ENCODE measurements around the gene LRCH4.

Gene LRCH4

GRCh38 chr7:100602889-100603725, 17.2 kb upstream of the LRCH4 start:
- no peak overlapping the region for H3K4me3 ChIP-seq (ENCODE audit: insufficient read depth, low read length, poor library complexity, severe bottlenecking)
- H3K27ac ChIP-seq (ENCODE audit: low read depth, low read length) = no peak overlapping the region
- H3K9ac ChIP-seq (ENCODE audit: low read length) = peak overlapping the region; percentile 58; the same call in 1 of the 2 replicates
- H3K4me2 ChIP-seq (ENCODE audit: low read depth, low read length, poor library complexity, severe bottlenecking) = peak overlapping the region; percentile 51
- no peaks in the 10 kb centered on the region for H3K36me3 ChIP-seq (ENCODE audit: low read length)
- TF ChIP-seq CTCF (IDR thresholded peaks at IDR 0.05; ENCODE audit: insufficient read depth, low read length, poor library complexity, severe bottlenecking) (no peak), EZH2phosphoT487 (conservative IDR thresholded peaks at IDR 0.05; ENCODE audit: low read length) (no peak)
- H3K9me2 ChIP-seq (replicated peaks; ENCODE audit: insufficient read depth, low read length) = no peaks in the 10 kb centered on the region
- no peaks in the 10 kb centered on the region for H3K79me2 ChIP-seq (ENCODE audit: insufficient read depth, low read length)
- no peaks in the 10 kb centered on the region for H4K20me1 ChIP-seq (ENCODE audit: low read depth, low read length)
- no peaks in the 10 kb centered on the region for H3K9me3 ChIP-seq (ENCODE audit: insufficient read depth, low read length)
- peak overlapping the region; percentile 67 for H2AFZ ChIP-seq (ENCODE audit: low read depth, low read length, severe bottlenecking)
- H3K27me3 ChIP-seq (ENCODE audit: low read length) = no peaks in the 10 kb centered on the region
- H3F3A ChIP-seq (ENCODE audit: insufficient read depth) = no peaks in the 10 kb centered on the region

- H3K79me2 ChIP-seq (ENCODE audit: insufficient read depth, low read length) = no peaks in the 10 kb centered on the region
- no peak overlapping the region for H3K4me2 ChIP-seq (ENCODE audit: low read depth, low read length, poor library complexity, severe bottlenecking)
- H3K27me3 ChIP-seq (ENCODE audit: low read length) = no peaks in the 10 kb centered on the region
- no peak overlapping the region for H3K27ac ChIP-seq (ENCODE audit: low read depth, low read length)
- H3K9me3 ChIP-seq (ENCODE audit: insufficient read depth, low read length) = no peaks in the 10 kb centered on the region
- H3K4me3 ChIP-seq (ENCODE audit: insufficient read depth, low read length, poor library complexity, severe bottlenecking) = no peak overlapping the region
- no peak overlapping the region for H2AFZ ChIP-seq (ENCODE audit: low read depth, low read length, severe bottlenecking)
- no peak for TF ChIP-seq EZH2phosphoT487 (conservative IDR thresholded peaks at IDR 0.05; ENCODE audit: low read length)
- TF ChIP-seq CTCF (IDR thresholded peaks at IDR 0.05; ENCODE audit: insufficient read depth, low read length, poor library complexity, severe bottlenecking) = peak; percentile 17
- H3K9me2 ChIP-seq (replicated peaks; ENCODE audit: insufficient read depth, low read length) = no peaks in the 10 kb centered on the region
- no peaks in the 10 kb centered on the region for H3K36me3 ChIP-seq (ENCODE audit: low read length)
- H4K20me1 ChIP-seq (ENCODE audit: low read depth, low read length) = no peaks in the 10 kb centered on the region
- H3K9ac ChIP-seq (ENCODE audit: low read length) = no peak overlapping the region
- H3F3A ChIP-seq (ENCODE audit: insufficient read depth) = no peaks in the 10 kb centered on the region
Observed at GRCh38 chr7:100600730-100601038, 14.8 kb upstream of the LRCH4 start.

GRCh38 chr7:100599911-100600729, 14.2 kb upstream of the LRCH4 start:
- no peak overlapping the region for H3K4me2 ChIP-seq (ENCODE audit: low read depth, low read length, poor library complexity, severe bottlenecking)
- H3K9ac ChIP-seq (ENCODE audit: low read length) = no peak overlapping the region
- H3K27me3 ChIP-seq (ENCODE audit: low read length) = no peaks in the 10 kb centered on the region

More at GRCh38 chr7:100599911-100600729, 14.2 kb upstream of the LRCH4 start:
- no peak overlapping the region for H2AFZ ChIP-seq (ENCODE audit: low read depth, low read length, severe bottlenecking)
- H3K9me3 ChIP-seq (ENCODE audit: insufficient read depth, low read length) = no peaks in the 10 kb centered on the region
- no peaks in the 10 kb centered on the region for H3K79me2 ChIP-seq (ENCODE audit: insufficient read depth, low read length)
- H3K9me2 ChIP-seq (replicated peaks; ENCODE audit: insufficient read depth, low read length) = no peaks in the 10 kb centered on the region
- H3F3A ChIP-seq (ENCODE audit: insufficient read depth) = no peaks in the 10 kb centered on the region
- no peak overlapping the region for H3K27ac ChIP-seq (ENCODE audit: low read depth, low read length)
- no peak overlapping the region for H3K4me3 ChIP-seq (ENCODE audit: insufficient read depth, low read length, poor library complexity, severe bottlenecking)
- H3K36me3 ChIP-seq (ENCODE audit: low read length) = no peaks in the 10 kb centered on the region
- H4K20me1 ChIP-seq (ENCODE audit: low read depth, low read length) = no peaks in the 10 kb centered on the region
- TF ChIP-seq CTCF (IDR thresholded peaks at IDR 0.05; ENCODE audit: insufficient read depth, low read length, poor library complexity, severe bottlenecking) (peak; percentile 80), EZH2phosphoT487 (conservative IDR thresholded peaks at IDR 0.05; ENCODE audit: low read length) (no peak)

Data from SU-DHL-6 (cell line).